PC-3 (cell line): ENCODE data around the gene CACNG8. TPM values are rescaled to one million over a fixed set of nuclear protein-coding genes. Genes with fewer than 3 reads are reported as not detected.
"Not testable (repeated sequence)": the region's sequence is repeated elsewhere in the genome, so short reads cannot be mapped to it uniquely, and the experiment has no call there.

ENCODE experiments used
- ATAC-seq: fragments of 200-7000 bp; cut with Tn5 transposase; 2 replicates; pipeline ENCODE4 v1.9.1; 2020; ENCODE audit warnings: mild to moderate bottlenecking, moderate library complexity
- BruUV-seq: library from RNA; stranded (reverse); fragments of 400-500 nt; replicated peaks from 2 replicates; lab custom pipeline; 2021; lab: Mats Ljungman, UMichigan
- CTCF ChIA-PET: fragments of 300-600 bp; sonication (Branson Sonifier 250); formaldehyde crosslinking; loops from one replicate; lab custom pipeline; 2022; ENCODE audit warnings: antibody characterized with exemption; lab: Charles Lee
- POLR2A ChIA-PET: fragments of 300-600 bp; sonication (Branson Sonifier 250); formaldehyde crosslinking; loops from one replicate; lab custom pipeline; 2022; ENCODE audit warnings: antibody characterized with exemption; ENCODE audit not compliant: unreplicated experiment; lab: Charles Lee
- DNase-seq: peaks from one replicate; pipeline ENCODE4 v3.0.0-alpha.2; 2015
- H2AFZ ChIP-seq: fragments of 300-600 bp; sonication (generic); 2 replicates; pipeline ENCODE4 v1.6.0; 2016; ENCODE audit warnings: antibody characterized with exemption, low read length
- H3F3A ChIP-seq: fragments of 300-600 bp; sonication (generic); one replicate; pipeline ENCODE4 v1.6.0; 2017; ENCODE audit warnings: antibody characterized with exemption, low read length, control low read depth, mild to moderate bottlenecking; ENCODE audit not compliant: unreplicated experiment
- H3K27ac ChIP-seq: fragments of 300-600 bp; sonication (generic); 2 replicates; pipeline ENCODE4 v1.5.1; 2016; ENCODE audit warnings: mild to moderate bottlenecking, low read length
- H3K27me3 ChIP-seq: fragments of 300-600 bp; sonication (generic); 2 replicates; pipeline ENCODE4 v1.6.1; 2016; ENCODE audit warnings: low read length, mixed read lengths
- H3K36me3 ChIP-seq: fragments of 300-600 bp; sonication (generic); 2 replicates; pipeline ENCODE4 v1.6.1; 2016; ENCODE audit warnings: low read depth, mixed run types, low read length, mixed read lengths
- H3K4me1 ChIP-seq: fragments of 300-600 bp; sonication (generic); 2 replicates; pipeline ENCODE4 v1.5.1; 2016; ENCODE audit warnings: low read length; ENCODE audit not compliant: insufficient read depth
- H3K4me2 ChIP-seq: fragments of 300-600 bp; sonication (generic); 2 replicates; pipeline ENCODE4 v1.6.0; 2016; ENCODE audit warnings: low read length
- H3K4me3 ChIP-seq: fragments of 300-600 bp; sonication (generic); 2 replicates; pipeline ENCODE4 v1.5.1; 2016; ENCODE audit warnings: mild to moderate bottlenecking, low read length, mixed read lengths
- H3K79me2 ChIP-seq: fragments of 300-600 bp; sonication (generic); 2 replicates; pipeline ENCODE4 v1.6.1; 2017; ENCODE audit warnings: low read length, mixed read lengths
- H3K9ac ChIP-seq: fragments of 300-600 bp; sonication (generic); 2 replicates; pipeline ENCODE4 v1.6.0; 2016; ENCODE audit warnings: mild to moderate bottlenecking, low read length
- H3K9me2 ChIP-seq: fragments of 300-600 bp; sonication (generic); replicated peaks from 2 replicates; pipeline ENCODE4 v1.6.1; 2016; ENCODE audit warnings: mixed run types, low read length, mixed read lengths
- H3K9me3 ChIP-seq: fragments of 300-600 bp; sonication (generic); 2 replicates; pipeline ENCODE4 v1.6.1; 2016; ENCODE audit warnings: low read length, mixed read lengths
- H4K20me1 ChIP-seq: fragments of 300-600 bp; sonication (generic); 2 replicates; pipeline ENCODE4 v1.6.1; 2016; ENCODE audit warnings: low read length, mixed read lengths
- CTCF ChIP-seq: fragments of 300-600 bp; sonication (generic); conservative IDR thresholded peaks from 2 replicates; pipeline ENCODE4 v1.5.1; 2017; ENCODE audit warnings: antibody characterized with exemption, low read depth, mild to moderate bottlenecking, low read length
- EZH2 ChIP-seq: fragments of 300-600 bp; sonication (generic); IDR thresholded peaks from one replicate; pipeline ENCODE4 v1.6.1; 2017; ENCODE audit warnings: antibody characterized with exemption, mild to moderate bottlenecking, low read length; ENCODE audit not compliant: unreplicated experiment
- EZH2phosphoT487 ChIP-seq: fragments of 300-600 bp; sonication (generic); IDR thresholded peaks from 2 replicates; pipeline ENCODE4 v1.6.1; 2018; ENCODE audit warnings: mild to moderate bottlenecking, antibody characterized with exemption, low read length, borderline replicate concordance
- intact Hi-C: fragments of 100-400 bp; cut with micrococcal nuclease; formaldehyde crosslinking; loops from 2 replicates; pipeline ENCODE4 v1.9.0; 2023
- total RNA-seq: library from RNA; depleted of rRNA; stranded (reverse); fragments of >200 nt; gene quantifications from 2 replicates; pipeline ENCODE4 v1.2.3, GENCODE V29; 2014

Gene CACNG8
- total RNA-seq, 1 experiment from 2014 or later, result 0.15 TPM

GRCh38 chr19:53945441-53945840 is 17.3 kb upstream of the CACNG8 start:
- TF ChIP-seq CTCF (no peak), EZH2phosphoT487 (no peak), EZH2 (no peak)
- Histone ChIP-seq H3K9me3 (no peaks in the 10 kb centered on the region), H3K9ac (no peak overlapping the region), H3K4me1 (no peaks in the 10 kb centered on the region), H3F3A (no peaks in the 10 kb centered on the region), H3K36me3 (no peaks in the 10 kb centered on the region), H4K20me1 (no peaks in the 10 kb centered on the region), H3K27me3 (peaks cover 4% of the 10 kb centered on the region; the same call in 1 of the 2 replicates), H3K9me2 (no peaks in the 10 kb centered on the region), H3K4me2 (peak overlapping the region; percentile 30; the same call in 1 of the 2 replicates), H3K27ac (no peak overlapping the region), H3K4me3 (no peak overlapping the region), H3K79me2 (no peaks in the 10 kb centered on the region), H2AFZ (no peak overlapping the region)
- intact Hi-C loops, result no loop called here
- ChIA-PET POLR2A (interaction anchor here (0.8 kb wide), 1 partner anchor 36 kb away, joined by 5 read pairs; no protein-coding TSS in a partner anchor), CTCF (no interaction called here)
- peak; percentile 35 for DNase-seq
- peak; percentile 75 for ATAC-seq
- no TSS peak for BruUV-seq

GRCh38 chr19:53945998-53946397 is 16.7 kb upstream of the CACNG8 start:
- no peaks in the 10 kb centered on the region for H3K9me3 ChIP-seq
- no peaks in the 10 kb centered on the region for H3F3A ChIP-seq
- no peaks in the 10 kb centered on the region for H3K36me3 ChIP-seq
- H3K4me2 ChIP-seq, result no peak overlapping the region
- H3K27me3 ChIP-seq, result peaks cover 4% of the 10 kb centered on the region; the same call in 1 of the 2 replicates
- H3K4me1 ChIP-seq, result no peaks in the 10 kb centered on the region
- no peak overlapping the region for H3K9ac ChIP-seq
- ATAC-seq (no peak), DNase-seq (no peak)
- H3K79me2 ChIP-seq, result no peaks in the 10 kb centered on the region
- no peak overlapping the region for H2AFZ ChIP-seq
- ChIA-PET POLR2A (no interaction called here), CTCF (no interaction called here)
- no peaks in the 10 kb centered on the region for H4K20me1 ChIP-seq
- no peak for TF ChIP-seq CTCF
- no peak for TF ChIP-seq EZH2
- TF ChIP-seq EZH2phosphoT487, result no peak
- intact Hi-C loops, result no loop called here
- no TSS peak for BruUV-seq
- no peaks in the 10 kb centered on the region for H3K9me2 ChIP-seq
- H3K27ac ChIP-seq, result no peak overlapping the region
- no peak overlapping the region for H3K4me3 ChIP-seq

GRCh38 chr19:53947624-53948023 is 15.1 kb upstream of the CACNG8 start:
- no peak overlapping the region for H3K9ac ChIP-seq
- H3K27me3 ChIP-seq, result peaks cover 12% of the 10 kb centered on the region; the same call in 1 of the 2 replicates
- no peaks in the 10 kb centered on the region for H4K20me1 ChIP-seq
- BruUV-seq, result no TSS peak
- CTCF ChIA-PET, result interaction anchor here (1.1 kb wide), 1 partner anchor 66 kb away, joined by 4 read pairs; the partner anchor contains the start of gene PRKCG
- no peaks in the 10 kb centered on the region for H3K9me2 ChIP-seq
- peak; percentile 23 for DNase-seq
- H3K4me1 ChIP-seq, result no peaks in the 10 kb centered on the region
- no peaks in the 10 kb centered on the region for H3K36me3 ChIP-seq
- no peak overlapping the region for H2AFZ ChIP-seq
- no peak for ATAC-seq
- POLR2A ChIA-PET, result no interaction called here
- no peak overlapping the region for H3K27ac ChIP-seq
- H3F3A ChIP-seq, result no peaks in the 10 kb centered on the region
- H3K9me3 ChIP-seq, result no peaks in the 10 kb centered on the region
- no peak overlapping the region for H3K4me2 ChIP-seq
- peak; percentile 48 for TF ChIP-seq CTCF
- TF ChIP-seq EZH2, result no peak
- no peak for TF ChIP-seq EZH2phosphoT487
- H3K4me3 ChIP-seq, result no peak overlapping the region
- intact Hi-C loops, result no loop called here
- H3K79me2 ChIP-seq, result no peaks in the 10 kb centered on the region

GRCh38 chr19:53948611-53949010 is 14.1 kb upstream of the CACNG8 start:
- POLR2A ChIA-PET, CTCF ChIA-PET, H3K36me3 ChIP-seq, H3K4me3 ChIP-seq, H3F3A ChIP-seq, H3K27me3 ChIP-seq, intact Hi-C loops, H3K79me2 ChIP-seq, H3K9me2 ChIP-seq, H3K4me1 ChIP-seq, DNase-seq, H3K9ac ChIP-seq, H3K4me2 ChIP-seq, H3K27ac ChIP-seq, ATAC-seq, BruUV-seq, H2AFZ ChIP-seq, H4K20me1 ChIP-seq, H3K9me3 ChIP-seq: not testable (repeated sequence)
